GM12878 (cell line): ENCODE data around the gene PTPN22. TPM values are rescaled to one million over a fixed set of nuclear protein-coding genes. Genes with fewer than 3 reads are reported as not detected.

Experiments used
- ATAC-seq: fragments of 200-7000 bp; cut with Tn5 transposase; 3 replicates; pipeline ENCODE4 v1.9.1; 2020; ENCODE audit warnings: mild to moderate bottlenecking, moderate library complexity
- BruUV-seq: library from RNA; stranded (reverse); fragments of 400-500 nt; replicated peaks from 2 replicates; lab custom pipeline; 2021; lab: Mats Ljungman, UMichigan
- CTCF ChIA-PET: fragments of 300-600 bp; sonication (Branson Sonifier 250); formaldehyde crosslinking; extraction: SDS; loops from one replicate; lab custom pipeline; 2021; ENCODE audit warnings: inconsistent platforms; lab: Yijun Ruan, JAX
- POLR2A ChIA-PET: fragments of 350-600 bp; formaldehyde crosslinking; extraction: SDS; loops from one replicate; lab custom pipeline; 2021; ENCODE audit warnings: inconsistent platforms; lab: Charles Lee
- RAD21 ChIA-PET: fragments of 300-600 bp; sonication (Branson Sonifier 250); formaldehyde crosslinking; loops from one replicate; lab custom pipeline; 2023; ENCODE audit warnings: antibody characterized with exemption; ENCODE audit not compliant: unreplicated experiment; lab: Charles Lee
- SMC1A ChIA-PET: fragments of 300-600 bp; sonication (Branson Sonifier 250); formaldehyde crosslinking; loops from one replicate; lab custom pipeline; 2023; ENCODE audit not compliant: unreplicated experiment, uncharacterized antibody; lab: Charles Lee
- DNase-seq: peaks from one replicate; pipeline ENCODE4 v3.0.0-alpha.2; 2011; ENCODE audit warnings: low read depth, low spot score
- FAIRE-seq: peaks from 3 replicates; lab custom pipeline; 2011; peaks lifted over from hg19 to GRCh38; lab: Jason Lieb, UNC
- H2AFZ ChIP-seq: 2 replicates; pipeline ENCODE4 v1.6.0; 2011; ENCODE audit warnings: low read depth, low read length, control low read depth; ENCODE audit not compliant: control insufficient read depth
- H3K27ac ChIP-seq: 2 replicates; pipeline ENCODE4 v1.5.1; 2011; ENCODE audit warnings: control low read depth; ENCODE audit not compliant: control insufficient read depth, insufficient read depth
- H3K27me3 ChIP-seq, 2 experiments: replicated peaks in 1 of 2; 2 replicates each; pipeline versions ENCODE4 v1.6.0 to v1.6.1; 2011; ENCODE audit warnings: low read length in 1 of 2; ENCODE audit not compliant: control insufficient read depth in 2 of 2, insufficient read depth in 2 of 2
- H3K36me3 ChIP-seq, 2 experiments: 2 replicates each; pipeline ENCODE4 v1.5.1; 2011; ENCODE audit warnings: low read length in 1 of 2; ENCODE audit not compliant: control insufficient read depth in 2 of 2, insufficient read depth in 2 of 2
- H3K4me1 ChIP-seq: 2 replicates; pipeline ENCODE4 v1.6.1; 2011; ENCODE audit warnings: mild to moderate bottlenecking, low read length, moderate library complexity, mixed read lengths; ENCODE audit not compliant: control insufficient read depth, insufficient read depth
- H3K4me2 ChIP-seq: 2 replicates; pipeline ENCODE4 v1.6.0; 2011; ENCODE audit warnings: control low read depth; ENCODE audit not compliant: control insufficient read depth, insufficient read depth
- H3K4me3 ChIP-seq: fragments of 200-600 bp; sonication (generic); 2 replicates; pipeline ENCODE4 v1.5.1; 2016
- H3K79me2 ChIP-seq: 2 replicates; pipeline ENCODE4 v1.6.0; 2011; ENCODE audit warnings: low read length; ENCODE audit not compliant: control insufficient read depth, insufficient read depth
- H3K9ac ChIP-seq: 2 replicates; pipeline ENCODE4 v1.8.0; 2011; ENCODE audit warnings: low read length, control low read depth, mixed read lengths; ENCODE audit not compliant: control insufficient read depth, insufficient read depth
- H3K9me3 ChIP-seq: replicated peaks from 3 replicates; pipeline ENCODE4 v1.5.1; 2011; ENCODE audit warnings: mild to moderate bottlenecking, low read length; ENCODE audit not compliant: control insufficient read depth, insufficient read depth
- H4K20me1 ChIP-seq: 2 replicates; pipeline ENCODE4 v1.6.0; 2011; ENCODE audit not compliant: control insufficient read depth, insufficient read depth
- BHLHE40 ChIP-seq, 2 experiments: fragments of 450-650 bp in 1 of 2; IDR thresholded peaks; 2 replicates each; pipeline ENCODE4 v1.6.1; 2011 to 2017; ENCODE audit warnings: low read depth in 2 of 2, borderline replicate concordance in 1 of 2, improper control_type of control experiment in 1 of 2, low read length in 1 of 2, mild to moderate bottlenecking in 1 of 2
- CEBPB ChIP-seq, 2 experiments: fragments of 150-350 bp in 1 of 2; IDR thresholded peaks; 2 replicates each; pipeline ENCODE4 v1.6.1; 2012 to 2014; ENCODE audit warnings: low read depth in 2 of 2, low read length in 2 of 2, borderline replicate concordance in 1 of 2, inconsistent platforms in 1 of 2
- CUX1 ChIP-seq: IDR thresholded peaks from 2 replicates; pipeline ENCODE4 v1.6.1; 2012; ENCODE audit warnings: improper control_type of control experiment, low read depth, low read length; ENCODE audit not compliant: insufficient replicate concordance
- ELK1 ChIP-seq: IDR thresholded peaks from 2 replicates; pipeline ENCODE4 v1.6.1; 2012; ENCODE audit warnings: low read depth, low read length, improper control_type of control experiment
- GATAD2B ChIP-seq: fragments of 450-650 bp; conservative IDR thresholded peaks from 2 replicates; pipeline ENCODE4 v1.6.1; 2017; ENCODE audit warnings: low read depth, mild to moderate bottlenecking, moderate library complexity
- MTA3 ChIP-seq: IDR thresholded peaks from 2 replicates; pipeline ENCODE4 v1.6.1; 2012; ENCODE audit warnings: low read length, inconsistent platforms, borderline replicate concordance
- SMARCA5 ChIP-seq: fragments of 450-650 bp; IDR thresholded peaks from 2 replicates; pipeline ENCODE4 v1.6.1; 2017; ENCODE audit warnings: mild to moderate bottlenecking
- WGBS: methylation state at CpG from one replicate; pipeline ENCODE4 v1.1.6; 2016; ENCODE audit warnings: low lambda C conversion rate; ENCODE audit not compliant: insufficient replicate concordance, insufficient coverage; ENCODE audit errors: missing lambda C conversion rate; 5-methylcytosine and 5-hydroxymethylcytosine counted together
- in situ Hi-C: fragments of 300-500 bp; cut with MboI; formaldehyde crosslinking; loops from 9 replicates; pipeline ENCODE4 v1.14.3; 2018; ENCODE audit warnings: mixed read lengths
- intact Hi-C: fragments of 100-400 bp; cut with micrococcal nuclease; formaldehyde crosslinking; loops from one replicate; pipeline ENCODE4 v1.14.2; 2022; ENCODE audit not compliant: unreplicated experiment
- polyA plus RNA-seq, 11 experiments: library from polyadenylated mRNA; depleted of rRNA in 4 of 11; unstranded in 6 of 11; stranded (reverse) in 5 of 11; fragments of >200 nt; fragmentation: Nextera tagmentation in 4 of 11; fragmentation: Illumina TruSeq in 1 of 11; extraction: Ambion mirVana in 4 of 11; extraction: Trizol in 1 of 11; gene quantifications; 1 replicate in 1 of 11; 2 replicates in 10 of 11; pipeline versions ENCODE4 v1.2.1 to v1.2.3, GENCODE V29; 2011 to 2016; ENCODE audit warnings: inconsistent platforms in 2 of 11, missing spikeins in 2 of 11, low read depth in 1 of 11
- total RNA-seq, 4 experiments: library from RNA; depleted of rRNA in 3 of 4; stranded (reverse); fragments of >200 nt in 3 of 4; fragmentation: Illumina TruSeq in 1 of 4; extraction: Trizol in 1 of 4; gene quantifications; 2 replicates each; pipeline versions ENCODE4 v1.2.1 to v1.2.3, GENCODE V29; 2013 to 2021
- TF ChIP-seq, protein P1 (sequence below): IDR thresholded peaks from 2 replicates; pipeline ENCODE4 v1.6.1; 2011; ENCODE audit warnings: low read depth, mild to moderate bottlenecking, low read length, moderate library complexity, borderline replicate concordance; ENCODE audit errors: extremely low read depth

Gene PTPN22
- total and polyA plus RNA-seq, 10 of the 15 experiments (the other 5 are each of a cell fraction or from before 2014, with no cell fraction given), result 22.8 to 65.1 (median 44.9) TPM

DNA sequence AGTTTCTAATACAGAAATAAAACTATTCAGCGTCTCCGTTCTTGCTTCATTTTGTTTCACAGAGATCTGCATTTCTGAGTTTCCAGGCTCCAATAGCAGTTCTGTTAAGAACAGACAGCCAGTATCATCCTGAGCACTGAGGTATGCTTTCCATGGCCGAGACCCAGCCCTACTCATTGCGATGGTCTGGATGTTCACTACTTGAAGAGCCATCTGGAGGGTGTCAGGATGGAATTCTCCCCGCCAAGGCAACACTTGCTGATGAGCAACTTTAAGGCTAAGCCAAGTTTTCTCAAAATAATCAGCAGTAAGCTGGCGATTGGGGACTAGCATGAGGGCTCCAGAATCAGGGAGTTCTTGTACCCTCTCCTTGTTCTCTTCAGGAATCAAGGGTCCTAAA is 23.6 kb upstream of the PTPN22 start:
- DNase-seq (no peak), FAIRE-seq (no peak)
- no peaks in the 10 kb centered on the region for H3K4me1 ChIP-seq
- BruUV-seq, result no TSS peak
- peaks cover 6 to 12% of the 10 kb centered on the region in 2 experiments; a peak in 3 of 4 replicates for H3K36me3 ChIP-seq
- H4K20me1 ChIP-seq, result no peaks in the 10 kb centered on the region
- H3K4me2 ChIP-seq, result no peak overlapping the region
- no peaks in the 10 kb centered on the region; the same call in 1 of the 2 replicates for H3K79me2 ChIP-seq
- WGBS, result 98% methylated on average over 6 of the region's 6 CpGs
- CTCF ChIA-PET, result no interaction called here
- SMC1A ChIA-PET, result interaction anchor here (1.1 to 1.4 kb wide), 2 partner anchors 9 to 60 kb away, joined by 4 to 6 read pairs; partner anchors contain the start of gene AP4B1
- H3K9me3 ChIP-seq, result no peaks in the 10 kb centered on the region
- RAD21 ChIA-PET, result interaction anchor here (1.2 kb wide), 1 partner anchor 14 kb away, joined by 3 read pairs; no protein-coding TSS in a partner anchor
- no peak overlapping the region for H3K4me3 ChIP-seq
- TF ChIP-seq SMARCA5 (no peak), ELK1 (no peak)
- TF ChIP-seq, protein P1, sequence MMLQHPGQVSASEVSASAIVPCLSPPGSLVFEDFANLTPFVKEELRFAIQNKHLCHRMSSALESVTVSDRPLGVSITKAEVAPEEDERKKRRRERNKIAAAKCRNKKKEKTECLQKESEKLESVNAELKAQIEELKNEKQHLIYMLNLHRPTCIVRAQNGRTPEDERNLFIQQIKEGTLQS, result no peak
- TF ChIP-seq, all 136 proteins: peak for 0
- H2AFZ ChIP-seq, result no peak overlapping the region
- in situ Hi-C loops, result no loop called here
- H3K27ac ChIP-seq, result no peak overlapping the region
- ATAC-seq, result no peak
- H3K27me3 ChIP-seq, result no peaks in the 10 kb centered on the region
- POLR2A ChIA-PET, result interaction anchor here (1.1 kb wide), 1 partner anchor 9 kb away, joined by 3 read pairs; the partner anchor contains the start of gene AP4B1
- intact Hi-C loops, result no loop called here
- H3K9ac ChIP-seq, result no peak overlapping the region

DNA sequence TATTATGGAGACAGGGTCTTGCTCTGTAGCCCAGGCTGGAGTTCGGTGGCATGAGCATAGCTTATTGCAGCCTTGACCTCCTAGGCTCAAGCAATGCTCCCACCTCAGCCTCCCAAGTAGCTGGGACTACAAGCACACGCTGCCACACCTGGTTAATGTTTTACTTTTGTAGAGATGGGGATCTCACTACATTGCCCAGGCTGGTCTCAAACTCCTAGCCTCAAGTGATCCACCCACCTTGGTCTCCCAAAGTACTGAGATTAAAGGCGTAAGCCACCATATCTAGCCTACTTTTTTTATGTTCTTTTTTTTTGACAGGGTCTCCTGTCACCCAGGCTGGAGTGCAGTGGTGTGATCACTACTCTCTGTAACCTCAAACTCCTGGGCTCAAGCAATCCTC is 21.8 kb upstream of the PTPN22 start:
- ChIA-PET SMC1A (interaction anchor here (0.9 to 5.8 kb wide), 8 partner anchors 10 to 53 kb away, joined by 3 to 29 read pairs (median 8); partner anchors contain the start of gene AP4B1), RAD21 (interaction anchor here (0.6 to 1.5 kb wide), 5 partner anchors 8 to 613 kb away, joined by 3 to 6 read pairs (median 3); no protein-coding TSS in a partner anchor), POLR2A (interaction anchor here (0.6 to 2.0 kb wide), 3 partner anchors 11 to 746 kb away, joined by 3 to 9 read pairs (median 3); no protein-coding TSS in a partner anchor)
- TF ChIP-seq BHLHE40 (IDR thresholded peaks at IDR 0.05; ENCODE audit: borderline replicate concordance in 1 of 2, low read depth in 2 of 2, low read length in 1 of 2), result no peak
- TF ChIP-seq CEBPB (IDR thresholded peaks at IDR 0.05; ENCODE audit: borderline replicate concordance in 1 of 2, low read depth in 2 of 2, low read length in 2 of 2), result no peak
- TF ChIP-seq GATAD2B, result no peak
- TF ChIP-seq MTA3, result no peak
- no peak for TF ChIP-seq CUX1

More for the DNA sequence above, 21.8 kb upstream of the PTPN22 start:
- no peaks in the 10 kb centered on the region for H4K20me1 ChIP-seq
- H3K79me2 ChIP-seq, result no peaks in the 10 kb centered on the region; the same call in 1 of the 2 replicates
- no peak overlapping the region for H3K27ac ChIP-seq
- DNase-seq (no peak), FAIRE-seq (no peak), ATAC-seq (no peak)
- H3K36me3 ChIP-seq, result peaks cover 4 to 5% of the 10 kb centered on the region in 2 experiments; a peak in 2 of 4 replicates
- CTCF ChIA-PET, result interaction anchor here (0.6 to 1.6 kb wide), 5 partner anchors 9 to 47 kb away, joined by 3 to 6 read pairs (median 4); partner anchors contain the start of gene AP4B1
- no peak overlapping the region for H3K4me3 ChIP-seq
- H3K9ac ChIP-seq, result no peak overlapping the region
- in situ Hi-C loops (no loop called here), intact Hi-C loops (no loop called here)
- H3K4me1 ChIP-seq, result no peaks in the 10 kb centered on the region
- no peak overlapping the region for H3K4me2 ChIP-seq
- 98% methylated on average over 3 of the region's 3 CpGs for WGBS
- BruUV-seq, result no TSS peak
- H3K9me3 ChIP-seq, result no peaks in the 10 kb centered on the region
- H2AFZ ChIP-seq, result no peak overlapping the region
- H3K27me3 ChIP-seq, result no peaks in the 10 kb centered on the region
